ENCODE data around the gene CASZ1. TPM values are rescaled to one million over a fixed set of nuclear protein-coding genes. Genes with fewer than 3 reads are reported as not detected.
A peak's percentile ranks its signal among the peaks of the same experiment; 100 is the strongest.

The CASZ1 gene
- total RNA-seq, 1 experiment from 2014 or later: 39.0 TPM

GRCh38 chr1:10602936-10603335 is 193.5 kb downstream of the CASZ1 start:
- no peak for DNase-seq (ENCODE audit: low spot score)

- DNase-seq (ENCODE audit: low spot score): no peak
Observed at GRCh38 chr1:10601342-10602070, 194.9 kb downstream of the CASZ1 start.

GRCh38 chr1:10599194-10599861 is 197.1 kb downstream of the CASZ1 start:
- DNase-seq (ENCODE audit: low spot score): peak; percentile 56

GRCh38 chr1:10598389-10598702 is 198.1 kb downstream of the CASZ1 start:
- DNase-seq (ENCODE audit: low spot score): peak; percentile 17

GRCh38 chr1:10597492-10598388 is 198.7 kb downstream of the CASZ1 start:
- no peak for DNase-seq (ENCODE audit: low spot score)

- no peak for DNase-seq (ENCODE audit: low spot score)
Observed at GRCh38 chr1:10596780-10597179, 199.7 kb downstream of the CASZ1 start.

- DNase-seq (ENCODE audit: low spot score): no peak
Observed at GRCh38 chr1:10594595-10595223, 201.7 kb downstream of the CASZ1 start.

GRCh38 chr1:10593750-10594149 is 202.7 kb downstream of the CASZ1 start:
- no peak for DNase-seq (ENCODE audit: low spot score)

GRCh38 chr1:10592373-10592772 is 204.1 kb downstream of the CASZ1 start:
- DNase-seq (ENCODE audit: low spot score): no peak

GRCh38 chr1:10591010-10591409 is 205.4 kb downstream of the CASZ1 start:
- DNase-seq (ENCODE audit: low spot score): no peak

- DNase-seq (ENCODE audit: low spot score): no peak
Observed at GRCh38 chr1:10589074-10589473, 207.4 kb downstream of the CASZ1 start.

- no peak for DNase-seq (ENCODE audit: low spot score)
Observed at GRCh38 chr1:10588640-10589039, 207.8 kb downstream of the CASZ1 start.

Small RNA genes within 50 kb of the gene (small RNA-seq; reads per million reads assigned to genes)
- not detected for gene RN7SL614P

Other genes starting within 250 kb of the CASZ1 start
- 55.7 and 59.7 TPM in 2 replicates for gene TARDBP, start 216.0 kb upstream of the CASZ1 start, total RNA-seq (2014; rRNA removed; shearing (Covaris generic))